ENCODE measurements around the gene TNXB.

- TF ChIP-seq POLR2A (IDR thresholded peaks at IDR 0.05; ENCODE audit: low read length) = no peak
- TF ChIP-seq GATA1 (IDR thresholded peaks at IDR 0.05; ENCODE audit: low read depth, low read length) = no peak
Measured at GRCh38 chr6:32097364-32097763, 11.8 kb downstream of the TNXB start.

Measured in erythroblast (primary cell).